Epithelial cell of esophagus (primary cell): ENCODE results near the gene HIP1.
"Not testable (repeated sequence)": the region's sequence is repeated elsewhere in the genome, so short reads cannot be mapped to it uniquely, and the experiment has no call there.

Experiments used
- DNase-seq: peaks from one replicate; pipeline ENCODE4 v3.0.0; 2010; ENCODE audit warnings: low read depth
- H3K4me3 ChIP-seq: 2 replicates; pipeline ENCODE4 v1.5.1; 2011; ENCODE audit warnings: mild to moderate bottlenecking, low read length, control low read depth
- CTCF ChIP-seq: IDR thresholded peaks from 2 replicates; pipeline ENCODE4 v1.5.1; 2011; ENCODE audit warnings: low read depth, mild to moderate bottlenecking, low read length, control low read depth, inconsistent platforms; ENCODE audit not compliant: insufficient read depth; ENCODE audit errors: missing control alignments

Gene HIP1

GRCh38 chr7:75571209-75571608 is 167.5 kb downstream of the HIP1 start:
- no peak for DNase-seq
- no peak overlapping the region for H3K4me3 ChIP-seq
- TF ChIP-seq CTCF, result no peak

- H3K4me3 ChIP-seq, DNase-seq: not testable (repeated sequence)
These were observed 169.0 kb downstream of the HIP1 start for GRCh38 chr7:75569629-75570282.

- TF ChIP-seq CTCF, result no peak
- no peak overlapping the region for H3K4me3 ChIP-seq
- DNase-seq, result no peak
These were observed 170.7 kb downstream of the HIP1 start for GRCh38 chr7:75567948-75568595.

- DNase-seq, result peak; percentile 96
These were observed 173.5 kb downstream of the HIP1 start for GRCh38 chr7:75565132-75565837.

GRCh38 chr7:75563171-75563570 is 175.6 kb downstream of the HIP1 start:
- no peak overlapping the region for H3K4me3 ChIP-seq
- DNase-seq, result no peak
- no peak for TF ChIP-seq CTCF

More at GRCh38 chr7:75565132-75565837, 173.5 kb downstream of the HIP1 start:
- no peak for TF ChIP-seq CTCF
- no peak overlapping the region for H3K4me3 ChIP-seq

- H3K4me3 ChIP-seq, result no peak overlapping the region
- TF ChIP-seq CTCF, result no peak
- DNase-seq, result no peak
These were observed 178.8 kb downstream of the HIP1 start for GRCh38 chr7:75559976-75560365.

GRCh38 chr7:75559355-75559975 is 179.3 kb downstream of the HIP1 start:
- DNase-seq, result no peak
- H3K4me3 ChIP-seq, result no peak overlapping the region
- no peak for TF ChIP-seq CTCF

- not testable (repeated sequence) for DNase-seq
These were observed 181.9 kb downstream of the HIP1 start for GRCh38 chr7:75556835-75557234.

More at GRCh38 chr7:75556835-75557234, 181.9 kb downstream of the HIP1 start:
- H3K4me3 ChIP-seq, result not testable (repeated sequence)
